Heart left ventricle (tissue), 16 donors: ENCODE data around the gene DPH5. TPM values are rescaled to one million over a fixed set of nuclear protein-coding genes. Genes with fewer than 3 reads are reported as not detected.
A peak's percentile ranks its signal among the peaks of the same experiment; 100 is the strongest.

Experiments
- ATAC-seq, 4 donors: fragments of 200-7000 bp; cut with Tn5 transposase; one replicate each; pipeline ENCODE4 v1.9.1; 2020 to 2022; ENCODE audit warnings: moderate library complexity in 4 of 4, mild to moderate bottlenecking in 3 of 4, moderate number of reproducible peaks in 1 of 4
- DNase-seq, 5 donors: peaks; one replicate each; pipeline ENCODE4 v3.0.0-alpha.2; 2020
- H3K27ac ChIP-seq, 12 donors: fragments of 200-600 bp; sonication (generic) in 4 of 12; one replicate each; pipeline versions ENCODE4 v1.5.0 to v1.8.0; 2016 to 2022; ENCODE audit warnings: mild to moderate bottlenecking in 2 of 12
- H3K27me3 ChIP-seq, 9 donors: fragments of 200-600 bp; sonication (generic) in 2 of 9; one replicate each; pipeline versions ENCODE4 v1.5.1 to v1.8.0; 2016 to 2022; ENCODE audit warnings: mild to moderate bottlenecking in 3 of 9
- H3K36me3 ChIP-seq, 9 donors: fragments of 200-600 bp; sonication (generic) in 2 of 9; one replicate each; pipeline versions ENCODE4 v1.5.0 to v1.8.0; 2018 to 2022; ENCODE audit warnings: mild to moderate bottlenecking in 2 of 9
- H3K4me1 ChIP-seq, 12 donors: fragments of 200-600 bp; sonication (generic) in 4 of 12; one replicate each; pipeline versions ENCODE4 v1.5.0 to v1.8.0; 2016 to 2022; ENCODE audit warnings: mild to moderate bottlenecking in 3 of 12
- H3K4me3 ChIP-seq, 12 donors: fragments of 200-600 bp; sonication (generic) in 4 of 12; one replicate each; pipeline versions ENCODE4 v1.5.0 to v1.8.0; 2017 to 2022; ENCODE audit warnings: mild to moderate bottlenecking in 9 of 12, moderate library complexity in 4 of 12
- H3K9me3 ChIP-seq, 12 donors: fragments of 200-600 bp; sonication (generic) in 4 of 12; one replicate each; pipeline versions ENCODE4 v1.5.0 to v1.8.0; 2016 to 2022; ENCODE audit warnings: mild to moderate bottlenecking in 1 of 12
- POLR2A ChIP-seq, 2 donors: fragments of 450-650 bp; IDR thresholded peaks; one replicate each; pipeline ENCODE4 v1.6.1; 2017; ENCODE audit warnings: antibody characterized with exemption in 2 of 2, mild to moderate bottlenecking in 2 of 2, moderate library complexity in 2 of 2
- WGBS, 4 donors: extraction: QIAGEN DNeasy Blood & Tissue Kit in 2 of 4; methylation state at CpG; one replicate each; pipeline versions ENCODE4 v1.1.5 to v1.1.7; 2013 to 2018; 5-methylcytosine and 5-hydroxymethylcytosine counted together
- intact Hi-C, 10 donors: fragments of 100-400 bp; cut with DNase I; formaldehyde crosslinking; loops; one replicate each; pipeline versions ENCODE4 v1.11.1 to v1.14.2; 2022
- polyA plus RNA-seq, 2 donors: library from polyadenylated mRNA; stranded (reverse); fragments of 200-250 nt; gene quantifications; one replicate each; pipeline ENCODE4 v1.2.3, GENCODE V29; 2013
- total RNA-seq, 9 donors: library from RNA; depleted of rRNA in 2 of 9; stranded (reverse); fragments of >200 nt in 2 of 9; fragmentation: NEBNext Ultra II Directional in 3 of 9; extraction: Animal tissue kit (Norgen Biotek cat#: 25700) in 3 of 9; gene quantifications; one replicate each; pipeline versions ENCODE4 v1.1.0 to v1.2.4, GENCODE V29; 2016 to 2023
- TF ChIP-seq, protein P1 (sequence below), 12 donors: fragments of 200-600 bp; sonication (generic) in 4 of 12; IDR thresholded peaks; one replicate each; pipeline versions ENCODE4 v1.5.0 to v1.8.0; 2018 to 2022; ENCODE audit warnings: antibody characterized with exemption in 12 of 12, mild to moderate bottlenecking in 5 of 12
- donor health status: ischemic (EF 13 %, LVEDD 7.1; RV severe dilation, severe dysfunction).
- donor health status: healthy with polysubstance abuse.
- donor health status: DM: no; HTN: yes; CAD: no.
- donor health status: DM: no; HTN: no; CAD: no.
- donor health status: ischemic (EF 25% LVEDD 6.9; RV normal size, moderate dysfunction).
- donor health status: ischemic (EF 25% LVEDD 5.7; RV mildly dilated, moderate dysfunction).
- donor health status: healthy.
- donor health status: DM: yes; HTN: yes; CAD: no.
- donor health status: ischemic (EF 35%, LVEDD 5.7; RV mildly dilated, moderate dysfunction).
- donor health status: nonischemic (EF 11% LVEDD 7.7; RV severe dilation, severe dysfunction).
- donor health status: DM: yes; HTN: yes; CAD: no.
- donor health status: PGD.
- donor health status: ischemic (EF 29% LVEDD 5.4; RV normal size, mild dysfunction).
- donor health status: nonischemic (EF 23%, LVEDD 6.1; RV moderate dilation, normal function).

The DPH5 gene
- total and polyA plus RNA-seq, 11 donors: 14.8 to 38.1 (median 28.3) TPM

GRCh38 chr1:101003012-101003650 is 22.5 kb downstream of the DPH5 start:
- H3K9me3 ChIP-seq: no peaks in the 10 kb centered on the region
- ATAC-seq (peak in 3 of 4 donors; percentile 28 to 71 (median 53)), DNase-seq (no peak)
- H3K36me3 ChIP-seq: peaks cover 0 to 39% (median 20%) of the 10 kb centered on the region in 9 donors
- no peaks in the 10 kb centered on the region for H3K27me3 ChIP-seq
- H3K4me1 ChIP-seq: peaks cover 0 to 46% (median 17%) of the 10 kb centered on the region in 12 donors
- peak overlapping the region in 11 of 12 donors; percentile 6 to 76 (median 41) for H3K27ac ChIP-seq
- H3K4me3 ChIP-seq: no peak overlapping the region
- TF ChIP-seq POLR2A (IDR thresholded peaks at IDR 0.05): no peak
- TF ChIP-seq, protein P1, sequence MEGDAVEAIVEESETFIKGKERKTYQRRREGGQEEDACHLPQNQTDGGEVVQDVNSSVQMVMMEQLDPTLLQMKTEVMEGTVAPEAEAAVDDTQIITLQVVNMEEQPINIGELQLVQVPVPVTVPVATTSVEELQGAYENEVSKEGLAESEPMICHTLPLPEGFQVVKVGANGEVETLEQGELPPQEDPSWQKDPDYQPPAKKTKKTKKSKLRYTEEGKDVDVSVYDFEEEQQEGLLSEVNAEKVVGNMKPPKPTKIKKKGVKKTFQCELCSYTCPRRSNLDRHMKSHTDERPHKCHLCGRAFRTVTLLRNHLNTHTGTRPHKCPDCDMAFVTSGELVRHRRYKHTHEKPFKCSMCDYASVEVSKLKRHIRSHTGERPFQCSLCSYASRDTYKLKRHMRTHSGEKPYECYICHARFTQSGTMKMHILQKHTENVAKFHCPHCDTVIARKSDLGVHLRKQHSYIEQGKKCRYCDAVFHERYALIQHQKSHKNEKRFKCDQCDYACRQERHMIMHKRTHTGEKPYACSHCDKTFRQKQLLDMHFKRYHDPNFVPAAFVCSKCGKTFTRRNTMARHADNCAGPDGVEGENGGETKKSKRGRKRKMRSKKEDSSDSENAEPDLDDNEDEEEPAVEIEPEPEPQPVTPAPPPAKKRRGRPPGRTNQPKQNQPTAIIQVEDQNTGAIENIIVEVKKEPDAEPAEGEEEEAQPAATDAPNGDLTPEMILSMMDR (IDR thresholded peaks at IDR 0.05): no peak
- intact Hi-C loops: loop anchor here in 1 of 10 donors (5.0 kb wide), 1 partner anchor 234 kb away; the partner anchor contains the start of gene S1PR1
- 22 to 37% (median 25%) methylated on average over 1 of the region's 1 CpG for WGBS, 4 donors

DNA sequence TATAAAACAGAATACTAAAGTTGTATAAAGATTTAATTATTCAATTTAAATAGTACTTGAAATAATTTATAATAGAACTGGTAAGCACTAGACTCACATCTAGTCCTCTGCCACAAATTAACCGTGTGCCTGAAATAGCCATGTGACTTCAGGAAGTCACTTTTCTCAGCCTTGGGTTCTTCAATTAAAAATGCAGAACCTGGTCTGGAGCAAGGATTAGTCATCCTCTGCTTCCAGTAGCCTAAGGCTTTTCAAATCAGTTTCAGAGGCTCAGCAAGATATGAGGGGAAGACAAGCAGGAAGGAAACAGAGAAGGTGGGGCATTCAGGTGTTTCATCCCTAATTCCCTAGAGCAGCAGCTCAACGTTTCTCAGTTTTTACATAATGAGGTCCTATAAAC is 23.0 kb downstream of the DPH5 start:
- Histone ChIP-seq H3K27ac (peak overlapping the region in 11 of 12 donors; percentile 6 to 76 (median 41)), H3K4me1 (peaks cover 0 to 46% (median 17%) of the 10 kb centered on the region in 12 donors), H3K4me3 (no peak overlapping the region), H3K9me3 (no peaks in the 10 kb centered on the region), H3K27me3 (no peaks in the 10 kb centered on the region), H3K36me3 (peaks cover 0 to 42% (median 20%) of the 10 kb centered on the region in 9 donors)
- ATAC-seq: peak in 3 of 4 donors; percentile 63 to 81 (median 69)
- no peak for DNase-seq
- WGBS, 4 donors: 26 to 34% (median 29%) methylated on average over 2 of the region's 2 CpGs
- no peak for TF ChIP-seq POLR2A (IDR thresholded peaks at IDR 0.05)
- TF ChIP-seq, protein P1 (IDR thresholded peaks at IDR 0.05): no peak
- intact Hi-C loops: loop anchor here in 1 of 10 donors (5.0 kb wide), 1 partner anchor 235 kb away; the partner anchor contains the start of gene S1PR1

DNA sequence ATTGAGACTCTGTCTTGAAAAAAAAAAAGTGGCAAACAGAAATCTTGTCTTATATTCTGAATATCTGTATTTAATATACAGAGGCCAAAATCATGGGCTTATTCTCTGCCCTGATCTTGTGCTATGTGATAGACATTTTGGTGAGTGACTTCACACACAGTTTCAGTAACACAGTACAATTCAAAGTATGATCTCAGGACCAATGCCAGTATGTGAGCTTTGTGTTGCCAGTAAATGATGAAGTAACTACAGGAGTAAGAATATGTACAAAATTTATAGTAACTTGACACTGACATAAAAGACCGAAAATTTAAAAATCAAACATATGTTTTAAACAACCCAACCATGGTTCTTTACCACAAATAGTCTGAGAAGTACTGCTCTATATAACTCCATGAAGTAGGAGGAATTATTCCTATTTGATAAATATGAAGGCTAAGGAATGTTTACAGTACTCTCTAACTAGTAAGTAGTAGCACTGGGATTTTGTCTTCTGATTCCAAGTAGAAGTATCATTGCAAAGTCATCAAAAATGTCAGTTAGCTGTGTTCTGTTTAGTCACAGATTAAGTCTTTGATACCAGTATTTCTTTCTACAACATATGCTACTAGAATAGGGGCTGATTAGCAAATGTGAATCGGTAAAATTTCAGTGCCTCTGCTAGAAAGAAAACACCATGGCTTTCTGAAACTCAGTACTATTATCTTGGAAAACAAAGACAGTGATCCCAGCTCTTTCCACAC is 25.3 kb downstream of the DPH5 start:
- intact Hi-C loops: loop anchor here in 1 of 10 donors (5.0 kb wide), 1 partner anchor 237 kb away; the partner anchor contains the start of gene S1PR1

More for the DNA sequence above, 25.3 kb downstream of the DPH5 start:
- H3K27ac ChIP-seq: no peak overlapping the region
- no peak for ATAC-seq
- no peak for DNase-seq
- TF ChIP-seq POLR2A (IDR thresholded peaks at IDR 0.05): no peak
- TF ChIP-seq, protein P1 (IDR thresholded peaks at IDR 0.05): no peak
- peaks cover 0 to 41% (median 21%) of the 10 kb centered on the region in 12 donors for H3K4me1 ChIP-seq
- no peaks in the 10 kb centered on the region for H3K9me3 ChIP-seq
- WGBS, 4 donors: 93 to 98% (median 96%) methylated on average over 2 of the region's 2 CpGs
- no peaks in the 10 kb centered on the region for H3K27me3 ChIP-seq
- H3K4me3 ChIP-seq: no peak overlapping the region
- peaks cover 0 to 42% (median 17%) of the 10 kb centered on the region in 9 donors for H3K36me3 ChIP-seq
